A673 (cell line): ENCODE measurements around the gene CFAP100. TPM values are rescaled to one million over a fixed set of nuclear protein-coding genes. Genes with fewer than 3 reads are reported as not detected.

ENCODE experiments used
- BruUV-seq: library from RNA; stranded (reverse); fragments of 400-500 nt; replicated peaks from 2 replicates; lab custom pipeline; 2021; lab: Mats Ljungman, UMichigan
- CTCF ChIA-PET: fragments of 300-600 bp; sonication (Branson Sonifier 250); formaldehyde crosslinking; loops from one replicate; lab custom pipeline; 2022; ENCODE audit warnings: antibody characterized with exemption; lab: Charles Lee
- POLR2A ChIA-PET: fragments of 300-600 bp; sonication (Branson Sonifier 250); formaldehyde crosslinking; loops from one replicate; lab custom pipeline; 2022; ENCODE audit warnings: antibody characterized with exemption; ENCODE audit not compliant: low non-redundant PET; lab: Charles Lee
- DNase-seq: peaks from one replicate; pipeline ENCODE4 v3.0.0-alpha.2; 2015; ENCODE audit warnings: low spot score
- H3K27ac ChIP-seq: fragments of 200-600 bp; sonication (generic); 2 replicates; pipeline ENCODE4 v1.5.1; 2016; ENCODE audit warnings: mixed run types, low read depth, mild to moderate bottlenecking, mixed read lengths, antibody characterized with exemption, low read length; ENCODE audit not compliant: poor library complexity, severe bottlenecking
- H3K27me3 ChIP-seq: fragments of 200-600 bp; sonication (generic); replicated peaks from 2 replicates; pipeline ENCODE4 v1.6.1; 2017; ENCODE audit warnings: mixed run types, low read depth, mild to moderate bottlenecking, mixed read lengths, antibody characterized with exemption, low read length; ENCODE audit not compliant: insufficient read depth, poor library complexity
- H3K36me3 ChIP-seq: fragments of 200-600 bp; sonication (generic); 2 replicates; pipeline ENCODE4 v1.6.1; 2016; ENCODE audit warnings: mixed run types, mild to moderate bottlenecking, mixed read lengths, antibody characterized with exemption, low read length; ENCODE audit not compliant: insufficient read depth, poor library complexity, severe bottlenecking
- H3K4me1 ChIP-seq: fragments of 200-600 bp; sonication (generic); 2 replicates; pipeline ENCODE4 v1.6.1; 2017; ENCODE audit warnings: mixed run types, mild to moderate bottlenecking, mixed read lengths, antibody characterized with exemption, low read length; ENCODE audit not compliant: insufficient read depth, poor library complexity, severe bottlenecking
- H3K4me3 ChIP-seq: fragments of 200-600 bp; sonication (generic); 2 replicates; pipeline ENCODE4 v1.5.1; 2016; ENCODE audit warnings: low read depth, mixed run types, mild to moderate bottlenecking, mixed read lengths, low read length; ENCODE audit not compliant: poor library complexity, severe bottlenecking
- H3K9me3 ChIP-seq: fragments of 200-600 bp; sonication (generic); 2 replicates; pipeline ENCODE4 v1.6.1; 2016; ENCODE audit warnings: mixed run types, low read depth, mild to moderate bottlenecking, mixed read lengths, antibody characterized with exemption, low read length; ENCODE audit not compliant: poor library complexity, severe bottlenecking
- EZH2 ChIP-seq: fragments of 200-600 bp; sonication (generic); IDR thresholded peaks from 2 replicates; pipeline ENCODE4 v1.6.1; 2017; ENCODE audit warnings: borderline replicate concordance, low read depth, mild to moderate bottlenecking, mixed read lengths, antibody characterized with exemption, low read length; ENCODE audit not compliant: poor library complexity, severe bottlenecking
- intact Hi-C: fragments of 100-400 bp; cut with micrococcal nuclease; formaldehyde crosslinking; loops from one replicate; pipeline ENCODE4 v1.10.0; 2022; ENCODE audit not compliant: unreplicated experiment
- total RNA-seq: library from RNA; stranded (reverse); gene quantifications from 2 replicates; pipeline ENCODE4 v1.2.3, GENCODE V29; 2021
- TF ChIP-seq, protein P1 (sequence below): fragments of 300-800, 200-600 bp; sonication (generic); conservative IDR thresholded peaks from 2 replicates; pipeline ENCODE4 v1.5.1; 2017; ENCODE audit warnings: low read depth, mild to moderate bottlenecking, antibody characterized with exemption, low read length, moderate library complexity, mixed read lengths

The CFAP100 gene
- total RNA-seq, 1 experiment from 2014 or later: not detected

DNA sequence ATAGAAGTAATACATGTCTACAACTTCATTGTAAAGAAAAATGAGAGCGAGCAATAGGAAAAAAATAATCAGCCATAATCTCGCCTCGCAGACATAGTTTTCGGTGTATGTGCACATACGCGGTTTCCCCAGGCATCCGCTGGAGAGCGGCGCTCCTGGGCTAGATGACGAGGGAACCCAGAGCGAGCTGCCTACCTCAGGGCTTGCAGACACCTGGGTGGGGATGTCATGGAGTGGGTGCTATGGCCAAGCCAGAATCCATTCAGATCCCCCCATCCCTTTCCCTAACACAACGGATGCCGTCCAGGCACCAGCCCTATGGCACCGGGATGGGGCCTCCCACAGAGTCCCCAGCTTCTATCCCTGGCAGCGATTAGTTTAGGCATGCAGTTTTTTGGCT, 4.5 kb upstream of the CFAP100 start:
- H3K27ac ChIP-seq: no peak overlapping the region
- H3K27me3 ChIP-seq: no peaks in the 10 kb centered on the region
- BruUV-seq: no TSS peak
- POLR2A ChIA-PET: no interaction called here
- DNase-seq: no peak
- peaks cover 11% of the 10 kb centered on the region for H3K4me1 ChIP-seq
- no peak for TF ChIP-seq EZH2
- TF ChIP-seq, protein P1, sequence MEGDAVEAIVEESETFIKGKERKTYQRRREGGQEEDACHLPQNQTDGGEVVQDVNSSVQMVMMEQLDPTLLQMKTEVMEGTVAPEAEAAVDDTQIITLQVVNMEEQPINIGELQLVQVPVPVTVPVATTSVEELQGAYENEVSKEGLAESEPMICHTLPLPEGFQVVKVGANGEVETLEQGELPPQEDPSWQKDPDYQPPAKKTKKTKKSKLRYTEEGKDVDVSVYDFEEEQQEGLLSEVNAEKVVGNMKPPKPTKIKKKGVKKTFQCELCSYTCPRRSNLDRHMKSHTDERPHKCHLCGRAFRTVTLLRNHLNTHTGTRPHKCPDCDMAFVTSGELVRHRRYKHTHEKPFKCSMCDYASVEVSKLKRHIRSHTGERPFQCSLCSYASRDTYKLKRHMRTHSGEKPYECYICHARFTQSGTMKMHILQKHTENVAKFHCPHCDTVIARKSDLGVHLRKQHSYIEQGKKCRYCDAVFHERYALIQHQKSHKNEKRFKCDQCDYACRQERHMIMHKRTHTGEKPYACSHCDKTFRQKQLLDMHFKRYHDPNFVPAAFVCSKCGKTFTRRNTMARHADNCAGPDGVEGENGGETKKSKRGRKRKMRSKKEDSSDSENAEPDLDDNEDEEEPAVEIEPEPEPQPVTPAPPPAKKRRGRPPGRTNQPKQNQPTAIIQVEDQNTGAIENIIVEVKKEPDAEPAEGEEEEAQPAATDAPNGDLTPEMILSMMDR: no peak
- no peak overlapping the region for H3K4me3 ChIP-seq
- no peaks in the 10 kb centered on the region for H3K9me3 ChIP-seq
- CTCF ChIA-PET: no interaction called here
- intact Hi-C loops: no loop called here
- H3K36me3 ChIP-seq: no peaks in the 10 kb centered on the region

DNA sequence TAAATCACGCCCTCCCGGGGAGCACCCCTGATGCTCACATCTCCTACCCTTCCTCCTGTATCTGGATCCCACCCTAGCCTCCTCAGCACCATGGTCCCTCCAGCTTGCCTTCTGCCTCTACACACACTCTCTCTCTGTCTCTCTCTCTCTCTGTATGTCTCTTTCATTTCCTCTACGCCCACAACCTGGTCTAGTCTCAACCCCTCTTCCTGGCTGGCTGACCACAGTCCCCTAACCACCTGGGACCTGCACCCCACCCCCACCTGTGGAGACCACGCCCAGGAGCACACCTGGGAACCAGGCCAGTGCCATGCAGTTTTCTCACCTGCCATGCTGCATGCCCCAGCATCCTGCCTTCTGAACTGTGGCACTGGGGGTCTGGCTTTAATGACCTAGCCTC, 4.0 kb upstream of the CFAP100 start:
- H3K27me3 ChIP-seq: no peaks in the 10 kb centered on the region
- POLR2A ChIA-PET: no interaction called here
- peaks cover 11% of the 10 kb centered on the region for H3K4me1 ChIP-seq
- H3K9me3 ChIP-seq: no peaks in the 10 kb centered on the region
- no peak overlapping the region for H3K4me3 ChIP-seq
- H3K27ac ChIP-seq: no peak overlapping the region
- BruUV-seq: no TSS peak
- DNase-seq: no peak
- no peak for TF ChIP-seq EZH2
- TF ChIP-seq, protein P1: no peak
- CTCF ChIA-PET: no interaction called here
- intact Hi-C loops: no loop called here
- no peaks in the 10 kb centered on the region for H3K36me3 ChIP-seq

DNA sequence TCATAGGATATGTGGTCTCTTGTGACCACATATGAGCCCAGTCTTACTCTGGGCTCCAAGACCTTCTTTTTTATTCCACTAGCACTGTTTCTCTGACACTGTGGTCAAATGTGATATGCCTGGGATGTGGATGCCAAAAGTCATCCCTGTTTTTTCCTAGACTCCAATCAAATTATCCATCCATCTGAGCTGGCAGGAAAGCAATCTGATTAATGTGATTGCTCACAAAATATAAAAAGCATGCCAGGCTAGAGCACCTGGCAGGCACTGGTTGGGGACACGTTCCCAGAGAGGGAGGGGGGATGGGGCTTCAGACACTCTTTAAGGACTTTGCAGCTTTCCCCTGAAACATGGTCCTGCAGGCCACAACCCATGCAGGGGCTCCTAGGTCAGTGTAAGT, 3.1 kb upstream of the CFAP100 start:
- TF ChIP-seq, protein P1: no peak
- no peak for TF ChIP-seq EZH2
- H3K36me3 ChIP-seq: no peaks in the 10 kb centered on the region
- intact Hi-C loops: no loop called here
- peaks cover 11% of the 10 kb centered on the region for H3K4me1 ChIP-seq
- DNase-seq: no peak
- H3K27ac ChIP-seq: no peak overlapping the region
- no TSS peak for BruUV-seq
- no peaks in the 10 kb centered on the region for H3K27me3 ChIP-seq
- CTCF ChIA-PET: no interaction called here
- POLR2A ChIA-PET: no interaction called here
- H3K4me3 ChIP-seq: no peak overlapping the region
- H3K9me3 ChIP-seq: no peaks in the 10 kb centered on the region
